Lower lobe of right lung (tissue), 2 donors: Measurements from ENCODE around the gene EXTL2. TPM values are rescaled to one million over a fixed set of nuclear protein-coding genes. Genes with fewer than 3 reads are reported as not detected.
"Not testable (repeated sequence)": the region's sequence is repeated elsewhere in the genome, so short reads cannot be mapped to it uniquely, and the experiment has no call there.

ENCODE experiments used
- ATAC-seq, 2 donors: fragments of 200-7000 bp; cut with Tn5 transposase; one replicate each; pipeline ENCODE4 v1.9.1; 2020 to 2022; ENCODE audit warnings: mild to moderate bottlenecking in 2 of 2, moderate library complexity in 2 of 2
- DNase-seq: peaks from one replicate; pipeline ENCODE4 v3.0.0-alpha.2; 2020
- H3K27ac ChIP-seq: fragments of 200-600 bp; one replicate; pipeline ENCODE4 v1.8.0; 2022
- H3K27me3 ChIP-seq: fragments of 200-600 bp; one replicate; pipeline ENCODE4 v1.8.0; 2022; ENCODE audit warnings: low read depth
- H3K36me3 ChIP-seq: fragments of 200-600 bp; one replicate; pipeline ENCODE4 v1.8.0; 2022; ENCODE audit warnings: mild to moderate bottlenecking
- H3K4me1 ChIP-seq: fragments of 200-600 bp; one replicate; pipeline ENCODE4 v1.8.0; 2022
- H3K4me3 ChIP-seq: fragments of 200-600 bp; one replicate; pipeline ENCODE4 v1.8.0; 2022; ENCODE audit warnings: mild to moderate bottlenecking
- H3K9me3 ChIP-seq: fragments of 200-600 bp; one replicate; pipeline ENCODE4 v1.8.0; 2022
- intact Hi-C: fragments of 100-400 bp; cut with DNase I; formaldehyde crosslinking; loops from one replicate; pipeline ENCODE4 v1.11.0; 2022
- total RNA-seq: library from RNA; stranded (reverse); fragmentation: NEBNext Ultra II Directional; extraction: Animal tissue kit (Norgen Biotek cat#: 25700); gene quantifications from one replicate; pipeline ENCODE4 v1.2.1, GENCODE V29; 2021
- TF ChIP-seq, protein P1 (sequence below): fragments of 200-600 bp; IDR thresholded peaks from one replicate; pipeline ENCODE4 v1.8.0; 2022; ENCODE audit warnings: antibody characterized with exemption, mild to moderate bottlenecking
- donor health status: DM: no; HTN: yes; CAD: no; lungs with severe emphysema.

EXTL2 gene
- total RNA-seq, 1 donor from 2014 or later = 10.2 TPM

DNA sequence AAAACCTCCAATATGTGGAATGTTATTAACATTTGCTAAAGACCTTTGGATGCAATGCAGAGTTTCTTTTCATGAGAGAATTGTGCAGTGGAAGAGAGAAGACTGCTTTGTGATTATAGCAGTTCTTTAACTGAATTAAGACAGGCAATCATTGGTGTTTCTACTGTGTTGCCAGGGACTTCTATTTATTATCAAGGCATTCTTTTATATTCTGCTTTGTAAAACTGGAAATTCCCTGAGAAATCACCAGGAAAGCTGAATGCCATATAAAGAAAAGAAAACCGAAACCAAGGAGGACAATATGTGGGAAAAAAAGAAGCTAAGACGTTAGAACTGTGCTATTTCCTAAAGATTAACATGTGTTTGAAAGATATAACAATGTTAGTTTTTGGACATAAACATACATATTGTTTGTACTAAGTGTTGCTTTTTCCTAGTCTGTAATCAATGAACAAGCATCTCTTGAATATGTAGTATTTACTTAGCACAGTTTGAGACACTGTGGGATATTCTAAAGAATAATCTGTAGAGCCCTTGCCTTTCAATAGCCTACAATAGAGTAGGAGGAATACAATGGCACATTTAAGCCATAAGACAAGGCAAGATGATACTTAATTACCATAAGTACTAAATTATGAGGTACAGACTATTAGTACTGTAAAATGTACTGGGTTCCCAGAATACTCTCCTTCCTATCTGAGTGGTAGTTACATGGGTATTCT is 47.1 kb downstream of the EXTL2 start:
- TF ChIP-seq, protein P1, sequence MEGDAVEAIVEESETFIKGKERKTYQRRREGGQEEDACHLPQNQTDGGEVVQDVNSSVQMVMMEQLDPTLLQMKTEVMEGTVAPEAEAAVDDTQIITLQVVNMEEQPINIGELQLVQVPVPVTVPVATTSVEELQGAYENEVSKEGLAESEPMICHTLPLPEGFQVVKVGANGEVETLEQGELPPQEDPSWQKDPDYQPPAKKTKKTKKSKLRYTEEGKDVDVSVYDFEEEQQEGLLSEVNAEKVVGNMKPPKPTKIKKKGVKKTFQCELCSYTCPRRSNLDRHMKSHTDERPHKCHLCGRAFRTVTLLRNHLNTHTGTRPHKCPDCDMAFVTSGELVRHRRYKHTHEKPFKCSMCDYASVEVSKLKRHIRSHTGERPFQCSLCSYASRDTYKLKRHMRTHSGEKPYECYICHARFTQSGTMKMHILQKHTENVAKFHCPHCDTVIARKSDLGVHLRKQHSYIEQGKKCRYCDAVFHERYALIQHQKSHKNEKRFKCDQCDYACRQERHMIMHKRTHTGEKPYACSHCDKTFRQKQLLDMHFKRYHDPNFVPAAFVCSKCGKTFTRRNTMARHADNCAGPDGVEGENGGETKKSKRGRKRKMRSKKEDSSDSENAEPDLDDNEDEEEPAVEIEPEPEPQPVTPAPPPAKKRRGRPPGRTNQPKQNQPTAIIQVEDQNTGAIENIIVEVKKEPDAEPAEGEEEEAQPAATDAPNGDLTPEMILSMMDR = no peak
- peak overlapping the region; percentile 28 for H3K4me3 ChIP-seq
- peaks cover 6% of the 10 kb centered on the region for H3K4me1 ChIP-seq
- intact Hi-C loops = no loop called here
- H3K9me3 ChIP-seq = no peaks in the 10 kb centered on the region
- H3K36me3 ChIP-seq = no peaks in the 10 kb centered on the region
- H3K27me3 ChIP-seq = no peaks in the 10 kb centered on the region
- no peak overlapping the region for H3K27ac ChIP-seq
- DNase-seq (no peak), ATAC-seq (peak in 1 of 2 donors; percentile 29)

DNA sequence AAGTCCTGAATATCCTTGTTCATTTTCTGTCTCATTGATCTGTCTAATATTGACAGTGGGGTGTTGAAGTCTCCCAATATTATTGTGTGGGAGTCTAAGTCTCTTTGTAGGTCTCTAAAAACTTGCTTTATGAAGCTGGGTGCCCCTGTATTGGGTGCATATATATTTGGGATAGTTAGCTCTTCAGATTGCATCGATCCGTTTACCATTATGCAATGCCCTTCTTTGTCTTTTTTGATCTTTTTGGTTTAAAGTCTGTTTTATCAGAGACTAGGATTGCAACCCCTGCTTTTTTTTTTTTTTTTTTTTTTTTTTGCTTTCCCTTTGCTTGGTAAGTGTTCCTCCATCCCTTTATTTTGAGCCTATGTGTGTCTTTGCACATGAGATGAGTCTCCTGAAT is 51.5 kb downstream of the EXTL2 start:
- H3K9me3 ChIP-seq, H3K4me3 ChIP-seq, ATAC-seq, H3K27ac ChIP-seq, DNase-seq, H3K36me3 ChIP-seq, H3K4me1 ChIP-seq, intact Hi-C loops, H3K27me3 ChIP-seq: not testable (repeated sequence)

DNA sequence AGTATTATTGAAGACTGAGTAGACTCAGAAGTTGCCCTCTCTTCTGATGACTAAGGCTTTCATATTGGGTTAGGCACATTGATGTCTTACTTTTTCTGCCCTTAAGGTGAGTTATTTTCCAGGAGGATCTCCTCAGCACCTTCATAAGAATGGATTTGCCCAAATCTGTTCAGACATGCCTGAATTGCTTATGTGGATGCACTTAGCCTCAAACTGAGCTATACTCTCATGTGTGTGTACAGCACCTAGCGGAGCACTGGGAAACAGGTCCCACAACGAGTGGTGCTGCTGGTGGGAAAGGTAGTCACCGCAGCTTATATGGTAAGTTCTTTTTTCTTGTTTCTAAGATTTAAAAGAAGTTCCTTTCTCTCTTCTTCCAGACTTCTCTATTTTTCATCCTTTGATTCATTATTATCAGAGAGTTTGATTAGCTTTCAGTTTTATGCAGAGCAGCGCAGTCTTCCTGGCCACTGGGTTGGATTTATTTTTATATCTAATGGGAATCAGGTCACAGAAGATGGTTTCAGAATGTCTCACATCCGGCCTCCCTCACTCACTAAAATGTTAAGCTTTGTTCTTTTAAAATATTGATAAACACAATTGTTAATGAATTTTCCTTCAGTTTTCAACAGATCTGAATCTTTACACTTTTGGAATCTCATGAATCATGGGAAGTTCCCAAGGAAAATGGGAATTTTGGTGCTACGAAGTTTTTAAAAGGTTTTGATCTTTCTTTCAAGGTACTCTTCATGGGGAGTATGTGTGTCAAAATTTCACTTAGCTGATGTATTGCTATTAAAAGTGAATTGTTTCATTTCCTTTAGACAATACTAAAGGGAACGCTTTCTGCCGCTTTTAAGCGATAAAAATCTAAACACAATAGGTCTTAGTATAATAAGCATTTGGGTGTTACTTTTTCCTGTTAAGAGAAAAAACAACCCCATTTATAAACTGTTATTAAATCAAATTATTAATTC is 58.5 kb downstream of the EXTL2 start:
- Histone ChIP-seq H3K27me3 (no peaks in the 10 kb centered on the region), H3K27ac (no peak overlapping the region), H3K4me1 (no peaks in the 10 kb centered on the region), H3K36me3 (no peaks in the 10 kb centered on the region), H3K9me3 (no peaks in the 10 kb centered on the region), H3K4me3 (no peak overlapping the region)
- ATAC-seq (no peak), DNase-seq (no peak)
- TF ChIP-seq, protein P1 = no peak
- intact Hi-C loops = no loop called here

DNA sequence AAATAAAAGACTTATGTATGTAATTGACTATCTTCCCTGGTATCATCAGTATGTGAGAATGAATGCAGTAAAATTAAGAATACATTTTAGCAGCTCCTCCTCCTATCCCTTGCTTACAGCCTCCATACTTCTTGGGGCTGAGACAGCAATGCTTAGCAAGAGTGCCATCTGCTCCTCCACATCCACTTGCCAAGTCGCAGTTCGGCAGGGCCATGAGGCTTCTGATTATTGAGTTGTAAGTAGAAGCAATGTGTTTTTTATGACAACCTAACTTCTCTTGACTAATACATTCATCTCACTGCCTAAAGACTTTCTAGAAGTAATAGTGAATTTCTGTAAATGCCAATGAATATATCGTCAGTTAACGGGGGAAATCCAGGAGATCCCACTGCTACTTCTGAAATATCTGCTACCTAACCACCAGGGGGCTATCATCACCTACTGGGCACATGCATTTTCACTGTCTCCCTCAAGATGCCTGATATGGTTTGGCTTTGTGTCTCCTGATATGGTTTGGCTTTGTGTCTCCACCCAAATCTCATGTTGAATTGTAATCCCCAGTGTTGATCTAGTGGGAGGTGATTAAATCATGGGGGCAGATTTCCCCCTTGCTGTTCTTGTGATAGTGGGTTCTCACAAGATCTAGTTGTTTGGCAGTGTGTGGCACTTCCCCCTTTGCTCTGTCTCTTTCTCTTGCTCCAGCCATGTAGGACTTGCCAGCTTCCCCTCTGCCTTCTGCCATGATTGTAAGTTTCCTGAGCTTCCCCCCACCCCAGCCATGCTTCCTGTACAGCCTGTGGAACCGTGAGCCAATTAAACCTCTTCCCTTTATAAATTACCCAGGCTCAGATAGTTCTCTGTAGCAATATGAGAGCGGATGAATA is 59.6 kb downstream of the EXTL2 start:
- DNase-seq (no peak), ATAC-seq (no peak)
- intact Hi-C loops = no loop called here
- Histone ChIP-seq H3K27me3 (no peaks in the 10 kb centered on the region), H3K4me1 (no peaks in the 10 kb centered on the region), H3K27ac (no peak overlapping the region), H3K4me3 (no peak overlapping the region), H3K36me3 (no peaks in the 10 kb centered on the region), H3K9me3 (no peaks in the 10 kb centered on the region)
- TF ChIP-seq, protein P1 = peak; percentile 13

DNA sequence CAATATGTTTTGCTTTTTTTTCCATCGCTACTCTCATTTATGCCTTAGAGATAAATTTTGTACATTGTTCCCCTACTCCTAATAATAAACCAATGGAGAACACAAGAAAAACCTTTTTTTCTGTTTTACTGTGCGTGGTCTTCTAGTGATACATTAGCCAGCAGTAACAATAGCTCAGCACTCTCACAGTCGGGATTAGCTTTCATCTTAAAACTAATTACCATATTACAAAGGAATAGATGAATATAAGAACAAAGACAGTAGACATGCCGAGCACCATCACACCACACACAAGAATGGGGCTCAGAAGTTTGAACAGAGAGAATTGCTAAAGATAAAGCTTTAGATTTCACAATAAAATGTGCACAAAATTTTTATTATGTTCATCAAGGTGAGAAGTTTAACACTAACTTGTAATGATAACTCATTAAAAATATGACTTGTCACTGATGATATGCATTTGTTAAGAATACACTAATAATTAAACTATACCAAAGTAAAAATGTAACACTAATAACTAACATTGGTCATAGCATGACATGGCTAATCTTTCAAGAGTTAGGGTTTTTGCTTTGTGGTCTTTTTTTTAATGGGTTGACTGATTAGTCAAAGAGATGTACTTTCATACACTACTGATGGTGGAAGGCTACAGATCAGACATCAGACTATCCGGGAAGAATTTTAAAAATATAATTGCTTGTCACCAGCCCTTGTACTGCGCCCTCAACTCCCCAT is 61.8 kb downstream of the EXTL2 start:
- no peaks in the 10 kb centered on the region for H3K9me3 ChIP-seq
- H3K36me3 ChIP-seq = no peaks in the 10 kb centered on the region
- TF ChIP-seq, protein P1 = no peak
- no peak for DNase-seq
- no peak overlapping the region for H3K27ac ChIP-seq
- intact Hi-C loops = no loop called here
- no peaks in the 10 kb centered on the region for H3K4me1 ChIP-seq
- ATAC-seq = no peak
- no peak overlapping the region for H3K4me3 ChIP-seq
- H3K27me3 ChIP-seq = no peaks in the 10 kb centered on the region

DNA sequence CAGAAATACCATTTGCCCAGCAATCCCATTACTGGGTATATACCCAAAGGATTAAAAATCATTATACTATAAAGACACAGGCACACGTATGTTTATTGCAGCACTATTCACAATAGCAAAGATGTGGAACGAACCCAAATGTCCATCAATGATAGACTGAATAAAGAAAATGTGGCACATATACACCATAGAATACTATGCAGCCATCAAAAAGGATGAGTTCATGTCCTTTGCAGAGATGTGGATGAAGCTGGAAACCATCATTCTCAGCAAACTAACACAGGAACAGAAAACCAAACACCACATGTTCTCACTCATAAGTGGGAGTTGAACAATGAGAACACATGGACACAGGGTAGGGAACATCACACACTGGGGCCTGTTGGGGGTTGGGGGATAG is 69.0 kb downstream of the EXTL2 start:
- ATAC-seq, H3K9me3 ChIP-seq, H3K36me3 ChIP-seq, H3K27me3 ChIP-seq, DNase-seq, H3K4me3 ChIP-seq, H3K27ac ChIP-seq, H3K4me1 ChIP-seq, intact Hi-C loops: not testable (repeated sequence)
